Skeletal muscle satellite cell (primary cell): Measurements from ENCODE around the gene FRMD4A.
"Not testable (repeated sequence)": the region's sequence is repeated elsewhere in the genome, so short reads cannot be mapped to it uniquely, and the experiment has no call there.

ENCODE experiments used
- H3K27me3 ChIP-seq: 2 replicates; pipeline ENCODE4 v1.7.0; 2013; ENCODE audit warnings: low read length; ENCODE audit not compliant: control insufficient read depth, insufficient read depth
- H3K36me3 ChIP-seq: 2 replicates; pipeline ENCODE4 v1.7.0; 2013; ENCODE audit warnings: mild to moderate bottlenecking, control low read depth, low read length; ENCODE audit not compliant: insufficient read depth
- H3K4me1 ChIP-seq: 2 replicates; pipeline ENCODE4 v1.7.0; 2013; ENCODE audit warnings: low read length; ENCODE audit not compliant: control insufficient read depth, insufficient read depth
- H3K4me2 ChIP-seq: 2 replicates; pipeline ENCODE4 v1.7.0; 2013; ENCODE audit warnings: mild to moderate bottlenecking, low read length
- H3K4me3 ChIP-seq: 2 replicates; pipeline ENCODE4 v1.7.0; 2013; ENCODE audit warnings: low read length
- H3K9ac ChIP-seq: 2 replicates; pipeline ENCODE4 v1.7.0; 2013; ENCODE audit warnings: mild to moderate bottlenecking, low read depth, low read length, moderate library complexity
- H3K9me3 ChIP-seq: replicated peaks from 2 replicates; pipeline ENCODE4 v1.7.0; 2013; ENCODE audit warnings: mild to moderate bottlenecking, control low read depth, low read length

Gene FRMD4A

DNA sequence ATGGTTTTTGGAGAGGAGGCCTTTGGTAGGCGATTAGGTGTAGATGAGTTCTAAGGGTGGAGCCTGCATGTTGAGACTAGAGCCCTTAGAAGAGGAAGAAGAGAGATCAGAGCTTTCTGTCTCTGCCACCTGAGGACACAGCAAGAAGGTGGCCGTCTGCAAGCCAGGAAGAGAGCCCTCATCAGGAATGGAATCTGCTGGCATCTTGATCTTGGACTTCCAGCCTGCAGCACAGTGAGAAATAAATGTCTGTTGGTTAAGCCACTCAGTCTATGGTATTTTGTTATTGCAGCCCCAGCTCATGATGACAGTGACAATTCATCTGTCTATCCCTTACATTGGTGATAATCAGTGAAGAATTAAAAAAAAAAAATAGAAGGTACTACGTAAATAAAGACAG lies 408.8 kb downstream of the FRMD4A start:
- H3K9ac ChIP-seq: peak overlapping the region; percentile 56
- no peaks in the 10 kb centered on the region for H3K27me3 ChIP-seq
- H3K9me3 ChIP-seq: no peaks in the 10 kb centered on the region
- peak overlapping the region; percentile 26 for H3K4me2 ChIP-seq
- H3K4me1 ChIP-seq: peaks cover 48% of the 10 kb centered on the region
- H3K36me3 ChIP-seq: no peaks in the 10 kb centered on the region
- no peak overlapping the region for H3K4me3 ChIP-seq

DNA sequence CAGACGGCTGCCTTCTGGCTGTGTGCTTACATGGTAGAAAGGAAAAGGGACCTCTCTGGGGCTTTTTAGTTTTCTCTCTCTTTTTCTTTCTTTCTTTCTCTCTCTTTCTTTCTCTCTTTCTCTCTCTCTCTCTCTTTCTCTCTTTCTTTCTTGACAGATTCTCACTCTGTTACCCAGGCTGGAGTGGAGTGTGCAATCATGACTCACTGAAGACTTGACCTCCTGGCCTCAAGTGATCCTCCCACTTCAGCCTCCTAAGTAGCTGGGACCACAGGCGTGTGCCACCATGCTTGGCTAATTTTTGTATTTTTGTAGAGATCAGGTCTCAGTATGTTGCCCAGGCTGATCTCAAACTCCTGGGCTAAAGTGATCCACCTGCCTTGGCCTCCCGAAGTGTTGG lies 409.6 kb downstream of the FRMD4A start:
- not testable (repeated sequence) for H3K4me3 ChIP-seq, H3K9ac ChIP-seq, H3K9me3 ChIP-seq, H3K27me3 ChIP-seq, H3K4me2 ChIP-seq, H3K36me3 ChIP-seq
- H3K4me1 ChIP-seq: peaks cover 48% of the 10 kb centered on the region

DNA sequence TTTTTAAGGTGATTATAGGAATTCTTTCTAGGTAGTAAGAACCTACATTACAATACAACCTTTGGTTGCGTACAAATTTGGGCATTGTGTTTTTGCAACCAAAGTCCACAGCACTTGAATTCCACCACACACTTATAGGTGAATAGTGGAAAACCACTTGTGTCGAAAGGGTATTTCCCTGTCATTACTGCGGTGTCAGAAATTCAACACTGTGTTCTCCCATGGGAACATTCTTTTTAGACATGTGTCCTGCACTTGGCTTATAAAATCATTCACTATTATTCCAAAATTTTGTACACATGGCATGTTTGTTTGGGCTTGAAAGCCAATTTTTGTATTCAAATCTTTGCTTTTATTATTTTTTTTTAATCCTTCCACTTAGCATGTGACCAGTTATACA lies 410.3 kb downstream of the FRMD4A start:
- Histone ChIP-seq H3K27me3 (no peaks in the 10 kb centered on the region), H3K4me2 (no peak overlapping the region), H3K36me3 (no peaks in the 10 kb centered on the region), H3K4me1 (peaks cover 52% of the 10 kb centered on the region), H3K9ac (no peak overlapping the region), H3K4me3 (no peak overlapping the region), H3K9me3 (no peaks in the 10 kb centered on the region)

DNA sequence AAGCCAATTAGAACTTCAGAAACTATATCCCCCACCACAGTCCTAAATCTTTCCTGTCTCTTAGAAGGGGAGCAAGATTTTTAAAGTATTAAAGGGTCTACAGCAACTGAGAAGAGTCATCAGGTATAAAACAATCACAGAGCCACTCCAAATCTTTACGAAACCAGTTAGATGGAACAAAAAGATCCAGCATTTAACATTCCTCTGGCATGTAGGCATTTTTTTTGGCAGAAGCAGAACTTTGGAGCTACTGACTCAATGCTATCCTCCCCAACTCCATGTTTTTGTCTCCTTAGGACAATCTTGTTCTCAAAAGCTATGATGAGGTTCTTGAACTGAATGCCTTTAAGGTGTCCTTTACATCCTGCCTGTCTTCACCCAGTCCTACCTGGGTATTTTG lies 410.7 kb downstream of the FRMD4A start:
- Histone ChIP-seq H3K27me3 (no peaks in the 10 kb centered on the region), H3K36me3 (no peaks in the 10 kb centered on the region), H3K9ac (no peak overlapping the region), H3K4me1 (peaks cover 50% of the 10 kb centered on the region), H3K4me3 (no peak overlapping the region), H3K4me2 (no peak overlapping the region), H3K9me3 (no peaks in the 10 kb centered on the region)

DNA sequence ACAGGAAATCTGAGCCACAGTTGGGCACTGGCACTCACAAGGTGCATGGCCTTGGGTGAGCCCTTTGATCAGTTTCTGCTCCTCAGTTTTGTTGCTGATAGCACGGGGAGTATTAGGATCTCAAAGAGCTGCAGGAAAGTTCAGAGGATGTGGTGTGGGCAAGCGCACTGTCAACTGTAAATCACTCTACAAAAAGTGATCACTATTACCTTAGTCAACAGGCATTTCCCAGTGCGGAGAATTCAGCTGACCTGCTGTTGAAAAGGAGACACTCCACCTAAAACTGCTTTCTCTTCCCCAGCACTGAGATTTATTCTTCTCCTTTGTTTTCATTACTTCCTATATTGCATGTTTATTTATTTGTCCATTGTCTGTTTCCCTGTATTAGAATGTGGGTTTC lies 412.9 kb downstream of the FRMD4A start:
- H3K4me3 ChIP-seq: no peak overlapping the region

DNA sequence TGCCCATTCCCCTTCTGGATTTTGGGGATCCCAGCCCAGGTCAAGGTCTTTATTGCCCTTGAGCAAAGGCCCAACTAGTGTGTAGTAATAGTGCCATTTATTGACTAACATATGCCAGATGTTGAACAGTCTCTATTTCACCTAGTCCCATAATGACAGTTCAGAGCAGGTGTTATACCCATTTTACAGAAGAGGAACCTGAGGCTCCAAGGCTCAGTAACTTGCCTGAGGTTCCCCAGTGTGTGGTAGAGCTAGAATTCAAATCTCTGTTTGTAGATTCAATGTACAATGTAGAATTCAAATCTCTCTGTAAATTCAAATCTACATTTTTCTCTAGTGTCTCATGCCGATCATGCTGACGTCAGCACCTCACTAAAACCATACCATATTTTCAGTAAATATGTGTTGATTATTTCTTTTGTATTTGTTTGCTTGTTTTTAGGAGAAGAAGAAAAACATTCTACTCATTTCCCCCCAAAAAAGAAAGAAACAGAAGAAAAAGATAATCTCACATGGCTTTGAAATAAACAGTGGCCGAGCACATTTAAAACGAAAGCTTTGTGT lies 414.3 kb downstream of the FRMD4A start:
- Histone ChIP-seq H3K9ac (no peak overlapping the region), H3K4me3 (no peak overlapping the region), H3K36me3 (no peaks in the 10 kb centered on the region), H3K4me1 (peaks cover 16% of the 10 kb centered on the region), H3K9me3 (no peaks in the 10 kb centered on the region), H3K27me3 (no peaks in the 10 kb centered on the region), H3K4me2 (no peak overlapping the region)

More for the DNA sequence above, 412.9 kb downstream of the FRMD4A start:
- Histone ChIP-seq H3K36me3 (no peaks in the 10 kb centered on the region), H3K4me1 (peaks cover 29% of the 10 kb centered on the region), H3K4me2 (no peak overlapping the region), H3K9ac (no peak overlapping the region), H3K9me3 (no peaks in the 10 kb centered on the region), H3K27me3 (no peaks in the 10 kb centered on the region)

DNA sequence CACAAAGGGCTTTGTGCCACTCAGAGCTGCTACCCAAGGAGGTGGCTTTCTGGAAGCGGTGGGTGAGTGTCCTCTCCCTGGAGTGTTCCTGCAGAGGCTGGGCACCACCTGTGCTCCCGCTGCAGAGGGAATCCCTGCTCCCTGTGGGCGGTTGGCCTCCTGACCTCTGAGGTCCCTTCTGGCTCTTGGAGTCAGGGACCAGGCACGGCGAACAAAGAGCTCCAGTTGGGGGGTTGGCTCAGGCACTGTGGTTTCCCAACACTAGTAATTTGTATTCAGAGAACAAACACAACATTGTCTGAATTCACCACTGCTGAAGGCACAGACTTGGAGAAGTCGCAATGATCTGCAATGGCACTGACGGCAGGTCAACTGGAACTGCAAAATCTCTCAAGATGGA lies 415.0 kb downstream of the FRMD4A start:
- Histone ChIP-seq H3K9me3 (no peaks in the 10 kb centered on the region), H3K27me3 (no peaks in the 10 kb centered on the region)

DNA sequence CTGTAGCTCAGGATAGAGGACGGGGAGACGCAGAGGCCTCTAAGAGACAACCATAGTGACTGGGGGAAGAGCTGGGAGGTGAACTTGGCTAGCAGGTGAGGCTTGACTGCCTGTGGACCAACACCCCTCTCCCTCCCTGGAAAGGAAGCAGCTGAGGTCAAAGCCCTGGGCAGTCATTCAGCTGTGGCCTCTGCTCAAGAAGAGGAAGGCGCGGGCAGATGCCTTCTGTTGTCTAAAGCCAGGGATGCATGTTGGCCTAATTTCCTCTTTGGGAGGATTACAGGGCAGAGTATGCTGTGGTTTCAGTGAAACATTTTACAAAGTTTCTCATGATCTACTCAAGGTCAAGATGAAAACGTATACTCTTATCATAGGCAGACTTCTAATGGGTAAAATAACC lies 416.8 kb downstream of the FRMD4A start:
- Histone ChIP-seq H3K4me2 (no peak overlapping the region), H3K9me3 (no peaks in the 10 kb centered on the region), H3K9ac (no peak overlapping the region), H3K27me3 (no peaks in the 10 kb centered on the region), H3K4me3 (no peak overlapping the region), H3K36me3 (no peaks in the 10 kb centered on the region), H3K4me1 (peaks cover 4% of the 10 kb centered on the region)

More for the DNA sequence above, 415.0 kb downstream of the FRMD4A start:
- no peaks in the 10 kb centered on the region for H3K36me3 ChIP-seq
- no peak overlapping the region for H3K9ac ChIP-seq
- H3K4me1 ChIP-seq: peaks cover 14% of the 10 kb centered on the region
- no peak overlapping the region for H3K4me2 ChIP-seq
- H3K4me3 ChIP-seq: no peak overlapping the region

DNA sequence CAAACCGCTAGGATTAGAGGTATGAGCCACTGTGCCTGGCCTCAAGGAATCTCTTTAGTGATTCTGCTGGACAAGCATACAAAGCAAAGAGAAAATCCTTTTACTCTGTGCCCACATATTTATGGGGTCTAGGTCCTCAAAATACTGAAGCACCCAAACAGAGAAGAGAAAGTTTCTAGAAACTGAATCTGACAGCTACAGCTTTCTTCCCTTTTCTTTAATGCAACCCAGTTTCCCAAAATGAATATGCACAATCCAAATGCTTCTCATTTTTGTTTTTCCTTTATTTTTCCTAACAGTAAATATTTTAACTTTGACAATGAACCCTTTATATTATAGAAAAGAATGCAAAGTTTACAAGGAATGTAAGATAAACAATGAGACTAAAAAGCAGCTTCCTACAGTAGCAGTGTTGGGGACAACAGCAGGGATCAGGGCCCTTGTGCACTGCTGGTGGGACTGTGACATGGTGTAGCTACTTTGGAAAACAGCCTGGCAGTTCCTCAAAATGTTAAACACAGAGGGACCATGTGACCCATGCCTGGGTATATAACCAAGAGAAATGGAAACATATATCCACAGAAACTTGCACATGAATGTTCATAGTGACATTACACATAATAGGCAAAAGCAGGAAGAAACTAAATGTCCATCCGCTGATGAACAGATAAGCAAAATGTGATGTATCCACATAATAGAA lies 418.8 kb downstream of the FRMD4A start:
- no peak overlapping the region for H3K9ac ChIP-seq
- peaks cover 4% of the 10 kb centered on the region for H3K4me1 ChIP-seq
- H3K27me3 ChIP-seq: no peaks in the 10 kb centered on the region
- H3K9me3 ChIP-seq: no peaks in the 10 kb centered on the region
- H3K4me3 ChIP-seq: no peak overlapping the region
- H3K4me2 ChIP-seq: no peak overlapping the region
- no peaks in the 10 kb centered on the region for H3K36me3 ChIP-seq

DNA sequence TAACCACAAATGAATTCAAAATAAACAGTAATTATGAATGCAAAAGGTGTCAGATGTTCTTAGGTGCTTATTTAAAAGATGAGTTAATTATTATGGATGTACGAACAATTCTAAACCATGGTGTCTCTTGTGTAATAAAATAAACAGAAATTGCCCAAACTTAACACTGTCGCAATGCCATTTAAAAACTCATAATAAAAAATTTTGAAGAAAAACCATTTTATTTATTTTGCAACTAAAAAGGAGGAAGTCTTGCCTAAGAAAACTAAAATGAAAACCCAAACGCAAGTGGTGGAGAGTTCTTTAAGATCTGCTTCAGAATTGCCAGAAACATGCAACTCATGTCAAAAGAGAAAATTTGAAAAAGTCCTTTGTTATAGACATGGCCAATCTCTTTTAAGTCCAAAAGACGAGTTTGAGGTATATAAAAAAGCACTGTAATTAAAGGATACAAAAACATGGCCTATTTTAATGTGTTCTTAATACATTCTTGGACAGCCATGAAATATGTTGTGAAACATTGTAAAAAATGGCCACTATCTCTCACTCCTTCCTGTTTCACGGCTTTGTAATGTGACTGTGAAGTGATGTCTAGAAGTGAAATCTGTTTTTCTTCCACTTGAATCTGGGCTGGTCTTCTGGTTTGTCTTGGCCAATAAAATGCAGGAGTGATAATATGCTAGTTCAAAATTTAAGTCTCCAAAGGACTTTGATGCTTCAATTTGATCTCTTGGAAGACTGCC lies 421.0 kb downstream of the FRMD4A start:
- Histone ChIP-seq H3K9ac (no peak overlapping the region), H3K9me3 (no peaks in the 10 kb centered on the region), H3K36me3 (no peaks in the 10 kb centered on the region), H3K4me3 (no peak overlapping the region), H3K4me2 (no peak overlapping the region), H3K4me1 (no peaks in the 10 kb centered on the region), H3K27me3 (no peaks in the 10 kb centered on the region)

DNA sequence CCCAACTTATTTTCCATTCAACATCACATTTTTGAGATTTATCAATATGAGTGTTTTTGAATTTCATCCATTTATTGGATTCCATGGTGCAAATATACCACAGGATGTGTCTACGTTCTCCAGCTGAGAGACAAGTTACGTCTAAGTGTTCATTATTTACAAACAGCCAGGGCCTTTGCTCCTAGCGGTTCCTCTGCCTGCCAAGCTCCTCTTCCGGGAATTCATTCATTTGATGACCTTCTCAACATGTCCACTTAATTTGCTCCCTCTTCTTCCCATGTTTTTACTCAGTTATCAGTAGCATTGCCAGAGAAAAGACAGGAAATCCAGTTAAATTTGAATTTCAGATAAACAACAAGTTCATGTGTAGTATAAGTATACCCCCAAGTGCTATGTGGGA lies 422.2 kb downstream of the FRMD4A start:
- Histone ChIP-seq H3K4me1 (no peaks in the 10 kb centered on the region), H3K36me3 (no peaks in the 10 kb centered on the region), H3K4me3 (no peak overlapping the region)

More for the DNA sequence above, 422.2 kb downstream of the FRMD4A start:
- Histone ChIP-seq H3K4me2 (no peak overlapping the region), H3K27me3 (no peaks in the 10 kb centered on the region), H3K9me3 (no peaks in the 10 kb centered on the region), H3K9ac (no peak overlapping the region)
